ENCODE measurements around the gene POU6F2.

- TF ChIP-seq, protein P1, sequence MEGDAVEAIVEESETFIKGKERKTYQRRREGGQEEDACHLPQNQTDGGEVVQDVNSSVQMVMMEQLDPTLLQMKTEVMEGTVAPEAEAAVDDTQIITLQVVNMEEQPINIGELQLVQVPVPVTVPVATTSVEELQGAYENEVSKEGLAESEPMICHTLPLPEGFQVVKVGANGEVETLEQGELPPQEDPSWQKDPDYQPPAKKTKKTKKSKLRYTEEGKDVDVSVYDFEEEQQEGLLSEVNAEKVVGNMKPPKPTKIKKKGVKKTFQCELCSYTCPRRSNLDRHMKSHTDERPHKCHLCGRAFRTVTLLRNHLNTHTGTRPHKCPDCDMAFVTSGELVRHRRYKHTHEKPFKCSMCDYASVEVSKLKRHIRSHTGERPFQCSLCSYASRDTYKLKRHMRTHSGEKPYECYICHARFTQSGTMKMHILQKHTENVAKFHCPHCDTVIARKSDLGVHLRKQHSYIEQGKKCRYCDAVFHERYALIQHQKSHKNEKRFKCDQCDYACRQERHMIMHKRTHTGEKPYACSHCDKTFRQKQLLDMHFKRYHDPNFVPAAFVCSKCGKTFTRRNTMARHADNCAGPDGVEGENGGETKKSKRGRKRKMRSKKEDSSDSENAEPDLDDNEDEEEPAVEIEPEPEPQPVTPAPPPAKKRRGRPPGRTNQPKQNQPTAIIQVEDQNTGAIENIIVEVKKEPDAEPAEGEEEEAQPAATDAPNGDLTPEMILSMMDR (IDR thresholded peaks at IDR 0.05), result no peak
- TF ChIP-seq POLR2A (IDR thresholded peaks at IDR 0.05), result no peak
These were observed 27.8 kb downstream of the POU6F2 start for GRCh38 chr7:39005461-39005860.

All from upper lobe of left lung (tissue), 4 donors.